KMS-11 (cell line): Measurements from ENCODE around the gene SLC34A1.

ENCODE experiments used
- H2AFZ ChIP-seq: fragments of 200-600 bp; sonication (generic); 2 replicates; pipeline ENCODE4 v1.6.1; 2016; ENCODE audit warnings: antibody characterized with exemption, mixed run types, low read depth
- H3K27ac ChIP-seq: fragments of 200-600 bp; sonication (generic); 2 replicates; pipeline ENCODE4 v1.6.1; 2016; ENCODE audit warnings: mild to moderate bottlenecking, mixed run types
- H3K27me3 ChIP-seq: fragments of 200-600 bp; sonication (generic); 2 replicates; pipeline ENCODE4 v1.6.1; 2017; ENCODE audit warnings: mild to moderate bottlenecking, low read depth, mixed run types, moderate library complexity; ENCODE audit not compliant: insufficient read depth
- H3K36me3 ChIP-seq: fragments of 200-600 bp; sonication (generic); 2 replicates; pipeline ENCODE4 v1.6.1; 2017; ENCODE audit warnings: mild to moderate bottlenecking, mixed run types; ENCODE audit not compliant: insufficient read depth
- H3K4me1 ChIP-seq: fragments of 200-600 bp; sonication (generic); 2 replicates; pipeline ENCODE4 v1.6.1; 2016; ENCODE audit warnings: mild to moderate bottlenecking, low read depth, mixed run types; ENCODE audit not compliant: poor library complexity, severe bottlenecking
- H3K4me2 ChIP-seq: fragments of 200-600 bp; sonication (generic); 2 replicates; pipeline ENCODE4 v1.7.0; 2016; ENCODE audit warnings: mild to moderate bottlenecking, mixed run types
- H3K4me3 ChIP-seq: fragments of 200-600 bp; sonication (generic); IDR thresholded peaks from 2 replicates; pipeline ENCODE4 v1.6.1; 2017; ENCODE audit warnings: low read depth, low read length, mixed read lengths; ENCODE audit not compliant: insufficient read depth
- H3K79me2 ChIP-seq: fragments of 200-600 bp; sonication (generic); 2 replicates; pipeline ENCODE4 v1.6.1; 2016; ENCODE audit warnings: low read depth, mixed run types; ENCODE audit not compliant: insufficient read depth
- H3K9ac ChIP-seq: fragments of 200-600 bp; sonication (generic); 2 replicates; pipeline ENCODE4 v1.6.1; 2016; ENCODE audit warnings: mild to moderate bottlenecking, mixed run types
- H4K20me1 ChIP-seq: fragments of 200-600 bp; sonication (generic); 2 replicates; pipeline ENCODE4 v1.6.1; 2016; ENCODE audit warnings: mild to moderate bottlenecking, mixed run types; ENCODE audit not compliant: insufficient read depth
- CTCF ChIP-seq: fragments of 200-600 bp; sonication (generic); conservative IDR thresholded peaks from 2 replicates; pipeline ENCODE4 v1.6.1; 2017; ENCODE audit warnings: low read depth, mild to moderate bottlenecking, antibody characterized with exemption, low read length, moderate library complexity, mixed read lengths

SLC34A1 gene

GRCh38 chr5:177403792-177404640 is 19.8 kb downstream of the SLC34A1 start:
- peak overlapping the region; percentile 78 for H2AFZ ChIP-seq
- peak overlapping the region; percentile 91 for H3K4me2 ChIP-seq
- no peak overlapping the region for H3K4me3 ChIP-seq
- H3K4me1 ChIP-seq, result peaks cover 9% of the 10 kb centered on the region
- no peaks in the 10 kb centered on the region for H3K79me2 ChIP-seq
- peak; percentile 39 for TF ChIP-seq CTCF
- H3K9ac ChIP-seq, result peak overlapping the region; percentile 62
- H3K27me3 ChIP-seq, result no peaks in the 10 kb centered on the region
- H3K27ac ChIP-seq, result peak overlapping the region; percentile 52
- no peaks in the 10 kb centered on the region for H4K20me1 ChIP-seq
- H3K36me3 ChIP-seq, result no peaks in the 10 kb centered on the region

GRCh38 chr5:177404641-177405179 is 20.5 kb downstream of the SLC34A1 start:
- peaks cover 9% of the 10 kb centered on the region for H3K4me1 ChIP-seq
- H3K27ac ChIP-seq, result peak overlapping the region; percentile 52; the same call in 1 of the 2 replicates
- no peak for TF ChIP-seq CTCF
- peak overlapping the region; percentile 91 for H3K4me2 ChIP-seq
- no peak overlapping the region for H3K4me3 ChIP-seq
- H4K20me1 ChIP-seq, result no peaks in the 10 kb centered on the region
- no peaks in the 10 kb centered on the region for H3K27me3 ChIP-seq
- H2AFZ ChIP-seq, result peak overlapping the region; percentile 78; the same call in 1 of the 2 replicates
- no peaks in the 10 kb centered on the region for H3K79me2 ChIP-seq
- peak overlapping the region; percentile 62; the same call in 1 of the 2 replicates for H3K9ac ChIP-seq
- H3K36me3 ChIP-seq, result no peaks in the 10 kb centered on the region

- H3K9ac ChIP-seq, result no peak overlapping the region
- H3K27me3 ChIP-seq, result no peaks in the 10 kb centered on the region
- H3K4me1 ChIP-seq, result peaks cover 9% of the 10 kb centered on the region
- peak overlapping the region; percentile 91; the same call in 1 of the 2 replicates for H3K4me2 ChIP-seq
- no peak overlapping the region for H2AFZ ChIP-seq
- no peak overlapping the region for H3K4me3 ChIP-seq
- no peak for TF ChIP-seq CTCF
- no peak overlapping the region for H3K27ac ChIP-seq
- H3K79me2 ChIP-seq, result no peaks in the 10 kb centered on the region
- no peaks in the 10 kb centered on the region for H4K20me1 ChIP-seq
- no peaks in the 10 kb centered on the region for H3K36me3 ChIP-seq
Observed at GRCh38 chr5:177405312-177405711, 21.1 kb downstream of the SLC34A1 start.

- Histone ChIP-seq H3K27me3 (no peaks in the 10 kb centered on the region), H3K9ac (no peak overlapping the region), H3K79me2 (no peaks in the 10 kb centered on the region), H3K4me3 (no peak overlapping the region), H4K20me1 (no peaks in the 10 kb centered on the region), H3K4me1 (peaks cover 13% of the 10 kb centered on the region), H3K36me3 (no peaks in the 10 kb centered on the region), H3K27ac (no peak overlapping the region), H2AFZ (no peak overlapping the region), H3K4me2 (no peak overlapping the region)
- TF ChIP-seq CTCF, result no peak
Observed at GRCh38 chr5:177405805-177406204, 21.6 kb downstream of the SLC34A1 start.
